ENCODE results near the gene AXIN2.

GRCh38 chr17:65533056-65533745, 28.2 kb downstream of the AXIN2 start:
- no peak for TF ChIP-seq CTCF (IDR thresholded peaks at IDR 0.05 in 4 of 5, conservative IDR thresholded peaks at IDR 0.05 in 1 of 5)
- no peak for TF ChIP-seq POLR2A (IDR thresholded peaks at IDR 0.05)
